ENCODE results near the gene NEDD9.

NEDD9 gene

GRCh38 chr6:11232193-11232769, at the start of gene NEDD9:
Gene NEDD9, minus strand, starts transcription at chr6:11232668. Its CDS starts 153 bp downstream, at chr6:11232515.
- peak; percentile 95 for DNase-seq (ENCODE audit: low spot score)

GRCh38 chr6:11282245-11282644, 49.8 kb upstream of the NEDD9 start:
- no peak for DNase-seq (ENCODE audit: low spot score)

GRCh38 chr6:11280394-11280793, 47.9 kb upstream of the NEDD9 start:
- DNase-seq (ENCODE audit: low spot score) = no peak

GRCh38 chr6:11279284-11279689, 46.8 kb upstream of the NEDD9 start:
- DNase-seq (ENCODE audit: low spot score) = peak; percentile 41

GRCh38 chr6:11278207-11278559, 45.7 kb upstream of the NEDD9 start:
- no peak for DNase-seq (ENCODE audit: low spot score)

GRCh38 chr6:11277275-11278206, 45.1 kb upstream of the NEDD9 start:
- peak; percentile 83 for DNase-seq (ENCODE audit: low spot score)

GRCh38 chr6:11276911-11277274, 44.4 kb upstream of the NEDD9 start:
- DNase-seq (ENCODE audit: low spot score) = no peak

- DNase-seq (ENCODE audit: low spot score) = no peak
Measured at GRCh38 chr6:11276228-11276627, 43.8 kb upstream of the NEDD9 start.

- no peak for DNase-seq (ENCODE audit: low spot score)
Measured at GRCh38 chr6:11275598-11275997, 43.1 kb upstream of the NEDD9 start.

GRCh38 chr6:11273406-11274065, 41.1 kb upstream of the NEDD9 start:
- DNase-seq (ENCODE audit: low spot score) = no peak

GRCh38 chr6:11272491-11273192, 40.2 kb upstream of the NEDD9 start:
- DNase-seq (ENCODE audit: low spot score) = no peak

GRCh38 chr6:11271228-11272020, 39.0 kb upstream of the NEDD9 start:
- DNase-seq (ENCODE audit: low spot score) = peak; percentile 40

- DNase-seq (ENCODE audit: low spot score) = no peak
Measured at GRCh38 chr6:11270030-11271027, 37.9 kb upstream of the NEDD9 start.

GRCh38 chr6:11268978-11269377, 36.5 kb upstream of the NEDD9 start:
- no peak for DNase-seq (ENCODE audit: low spot score)

GRCh38 chr6:11266926-11267325, 34.5 kb upstream of the NEDD9 start:
- no peak for DNase-seq (ENCODE audit: low spot score)

- no peak for DNase-seq (ENCODE audit: low spot score)
Measured at GRCh38 chr6:11265932-11266331, 33.5 kb upstream of the NEDD9 start.

- DNase-seq (ENCODE audit: low spot score) = no peak
Measured at GRCh38 chr6:11264100-11264499, 31.6 kb upstream of the NEDD9 start.

GRCh38 chr6:11263291-11263775, 30.9 kb upstream of the NEDD9 start:
- peak; percentile 71 for DNase-seq (ENCODE audit: low spot score)

- DNase-seq (ENCODE audit: low spot score) = peak; percentile 28
Measured at GRCh38 chr6:11262242-11262641, 29.8 kb upstream of the NEDD9 start.
